Measurements from ENCODE around the gene NXPH4.

GRCh38 chr12:57248934-57249742, 32.5 kb downstream of the NXPH4 start:
- no peak for TF ChIP-seq CTCF (conservative IDR thresholded peaks at IDR 0.05)
- TF ChIP-seq EZH2 (IDR thresholded peaks at IDR 0.05; ENCODE audit: low read depth): no peak

Data from PC-9 (cell line).